IPS-18c (cell line): Measurements from ENCODE around the gene ZNF665.
"Not testable (repeated sequence)": the region's sequence is repeated elsewhere in the genome, so short reads cannot be mapped to it uniquely, and the experiment has no call there.

ENCODE experiments used
- H3K4me3 ChIP-seq: 2 replicates; pipeline ENCODE4 v1.7.0; 2013; ENCODE audit warnings: low read depth, mild to moderate bottlenecking, low read length, moderate library complexity; ENCODE audit not compliant: insufficient read depth
- H3K9me3 ChIP-seq: one replicate; pipeline ENCODE4 v1.6.1; 2013; ENCODE audit warnings: mild to moderate bottlenecking, low read length, moderate library complexity; ENCODE audit not compliant: control insufficient read depth, insufficient read depth

ZNF665 gene

DNA sequence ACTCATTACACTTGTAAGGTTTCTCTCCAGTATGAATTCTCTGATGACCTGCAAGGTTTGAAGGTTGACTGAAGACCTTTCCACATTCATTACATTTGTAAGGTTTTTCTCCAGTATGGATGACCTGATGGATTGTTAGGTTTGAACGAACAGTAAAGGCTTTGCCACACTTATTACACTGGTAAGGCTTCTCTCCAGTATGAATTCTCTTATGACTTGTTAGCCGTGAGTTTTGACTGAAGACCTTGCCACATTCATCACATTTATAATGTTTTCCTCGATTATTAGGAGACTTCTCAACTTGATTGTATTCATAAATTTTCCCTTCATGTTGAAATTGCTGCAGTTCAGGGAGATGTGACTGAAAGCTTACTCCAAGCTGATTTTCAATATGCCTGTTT lies 27.5 kb downstream of the ZNF665 start:
- Histone ChIP-seq H3K4me3 (no peak overlapping the region; the same call in 1 of the 2 replicates), H3K9me3 (peaks cover 12% of the 10 kb centered on the region)

DNA sequence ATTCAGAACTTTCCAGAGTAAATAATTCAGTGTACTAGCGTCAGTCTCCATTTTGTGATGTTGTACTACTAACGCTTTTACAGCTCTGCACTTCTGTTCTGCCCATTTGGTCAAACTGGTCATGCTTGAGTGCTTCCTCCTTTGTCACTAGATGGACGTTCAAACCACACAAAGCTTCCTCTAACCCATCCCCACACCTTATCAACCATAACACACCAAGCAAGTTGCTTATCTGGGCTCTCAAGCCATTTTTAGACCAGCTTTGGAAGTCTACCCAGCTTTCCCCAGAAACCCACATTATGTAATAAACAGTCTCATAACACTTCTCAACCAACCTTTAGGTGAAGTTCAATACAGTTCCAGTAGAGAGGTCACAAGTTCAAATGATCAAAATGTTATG lies 32.0 kb downstream of the ZNF665 start:
- H3K9me3 ChIP-seq, result peaks cover 13% of the 10 kb centered on the region
- H3K4me3 ChIP-seq, result no peak overlapping the region

GRCh38 chr19:53160350-53160749 lies 32.8 kb downstream of the ZNF665 start:
- Histone ChIP-seq H3K4me3 (no peak overlapping the region), H3K9me3 (peaks cover 6% of the 10 kb centered on the region)

GRCh38 chr19:53158119-53158656 lies 35.0 kb downstream of the ZNF665 start:
- Histone ChIP-seq H3K9me3 (peaks cover 4% of the 10 kb centered on the region), H3K4me3 (peak overlapping the region; percentile 68)

GRCh38 chr19:53157626-53158025 lies 35.5 kb downstream of the ZNF665 start:
- H3K9me3 ChIP-seq, result peaks cover 4% of the 10 kb centered on the region
- H3K4me3 ChIP-seq, result peak overlapping the region; percentile 68

GRCh38 chr19:53156850-53157249 lies 36.3 kb downstream of the ZNF665 start:
- no peak overlapping the region for H3K4me3 ChIP-seq
- H3K9me3 ChIP-seq, result peaks cover 4% of the 10 kb centered on the region

DNA sequence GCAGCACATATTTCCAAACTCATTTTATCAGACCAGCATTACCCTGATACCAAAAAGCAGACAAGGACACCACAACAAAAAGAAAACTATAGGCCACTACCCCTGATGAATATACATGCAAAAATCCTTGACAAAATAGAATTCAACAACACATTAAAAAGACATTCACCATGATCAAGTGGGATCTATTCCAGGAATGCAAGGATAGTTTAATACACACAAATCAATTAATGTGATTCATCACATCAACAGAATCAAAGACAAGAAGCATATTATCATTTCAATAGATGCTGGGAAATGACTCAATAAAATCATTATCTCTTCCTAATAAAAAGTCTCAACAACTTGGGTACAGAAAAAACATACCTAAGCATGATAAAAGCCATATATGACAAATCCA lies 45.5 kb downstream of the ZNF665 start:
- peaks cover 9% of the 10 kb centered on the region for H3K9me3 ChIP-seq
- H3K4me3 ChIP-seq, result no peak overlapping the region

GRCh38 chr19:53140351-53140750 lies 52.8 kb downstream of the ZNF665 start:
- H3K9me3 ChIP-seq, result peaks cover 10% of the 10 kb centered on the region
- no peak overlapping the region for H3K4me3 ChIP-seq

DNA sequence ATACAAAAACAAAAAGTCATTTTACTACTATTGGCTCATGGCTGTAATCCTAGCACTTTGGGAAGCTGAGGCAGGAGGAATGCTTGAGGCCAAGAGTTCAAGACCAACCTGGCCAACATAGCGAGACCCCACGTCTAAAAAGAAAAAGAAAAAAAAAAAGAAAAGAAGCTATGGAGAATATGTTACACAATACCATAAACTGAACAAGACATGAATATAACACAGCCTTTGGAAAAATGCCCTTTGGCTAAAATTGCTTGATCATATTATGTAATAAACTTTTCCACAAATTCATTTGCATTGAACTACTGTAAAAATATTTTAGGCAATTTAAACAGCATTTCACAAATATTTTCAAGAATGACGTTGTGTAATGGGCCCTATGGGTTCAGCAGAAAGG lies 56.7 kb downstream of the ZNF665 start:
- Histone ChIP-seq H3K9me3 (peaks cover 5% of the 10 kb centered on the region), H3K4me3 (no peak overlapping the region)

DNA sequence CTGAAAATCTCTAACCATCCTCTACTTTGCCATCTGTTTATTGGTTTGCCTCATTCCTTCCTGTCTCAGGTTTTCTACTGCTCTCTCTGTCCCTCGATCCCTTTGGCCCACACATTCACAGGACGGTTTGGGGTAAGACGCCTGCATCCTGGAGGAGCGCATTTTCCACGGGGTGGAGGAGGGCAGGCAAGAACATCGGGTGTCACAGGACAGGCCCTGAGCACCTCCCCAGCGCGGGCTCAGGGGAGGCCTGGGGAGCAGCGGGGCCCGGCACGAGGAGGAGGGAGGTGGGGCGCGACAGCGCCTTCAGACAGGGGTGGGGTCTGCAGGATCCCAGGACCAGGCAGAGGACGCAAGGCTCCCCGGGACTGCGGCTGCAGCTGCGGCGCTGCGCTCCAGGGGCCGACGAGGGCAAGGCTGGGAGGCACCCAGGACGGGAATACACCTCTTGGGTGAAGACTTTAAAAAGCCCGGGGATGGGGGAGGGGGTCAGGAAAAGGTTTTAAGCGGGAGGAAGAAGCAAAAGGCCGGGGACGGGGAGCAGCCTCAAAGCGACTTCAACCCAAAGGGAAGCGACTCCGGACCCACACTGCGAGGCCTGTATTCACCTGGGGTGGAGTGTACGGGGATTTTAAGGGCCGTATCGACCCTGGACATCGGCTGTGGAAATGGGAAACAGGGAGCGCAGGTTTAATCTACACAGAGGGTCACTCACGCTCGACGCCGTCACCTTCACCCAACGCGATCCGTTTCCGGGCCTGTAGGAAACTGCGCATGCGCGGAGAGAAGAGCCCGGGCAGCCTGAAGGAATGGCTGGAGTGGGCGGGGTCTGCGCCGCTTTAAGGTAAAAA lies 60.8 kb downstream of the ZNF665 start, which contains the start of gene ZNF415:
Gene ZNF415, minus strand, starts transcription at position 770 of the 851 bp plus-strand sequence. CDS start 10,234 bp downstream, outside the sequence.
- Histone ChIP-seq H3K4me3 (peak within 1 kb of the TSS; percentile 83), H3K9me3 (no peaks in the 10 kb centered on the region)

DNA sequence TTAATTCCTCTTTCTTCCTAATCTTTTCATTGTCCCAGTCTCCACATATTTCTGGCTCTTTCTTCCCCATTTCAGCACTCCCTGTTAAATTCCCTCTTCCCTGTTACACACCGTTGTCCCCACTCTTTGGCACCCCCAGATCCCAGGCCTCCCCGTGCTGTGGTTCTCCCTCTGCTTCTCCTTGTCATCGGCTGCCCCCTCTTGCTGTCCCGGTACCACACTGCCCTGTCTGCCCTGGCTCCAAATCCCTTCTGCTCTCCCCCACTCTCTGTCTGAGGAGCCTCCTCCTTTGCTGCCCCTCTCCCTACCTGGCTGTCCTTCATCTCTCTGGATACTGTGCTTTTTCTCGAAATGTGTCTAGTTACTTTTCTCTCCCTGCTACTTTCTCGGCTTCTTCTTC lies 61.4 kb downstream of the ZNF665 start:
- no peaks in the 10 kb centered on the region for H3K9me3 ChIP-seq
- H3K4me3 ChIP-seq, result peak overlapping the region; percentile 83; the same call in 1 of the 2 replicates

- no peaks in the 10 kb centered on the region for H3K9me3 ChIP-seq
- H3K4me3 ChIP-seq, result no peak overlapping the region
Observed at GRCh38 chr19:53131085-53131590, 62.0 kb downstream of the ZNF665 start.

- Histone ChIP-seq H3K4me3 (no peak overlapping the region), H3K9me3 (no peaks in the 10 kb centered on the region)
Observed at GRCh38 chr19:53130506-53130905, 62.7 kb downstream of the ZNF665 start.

DNA sequence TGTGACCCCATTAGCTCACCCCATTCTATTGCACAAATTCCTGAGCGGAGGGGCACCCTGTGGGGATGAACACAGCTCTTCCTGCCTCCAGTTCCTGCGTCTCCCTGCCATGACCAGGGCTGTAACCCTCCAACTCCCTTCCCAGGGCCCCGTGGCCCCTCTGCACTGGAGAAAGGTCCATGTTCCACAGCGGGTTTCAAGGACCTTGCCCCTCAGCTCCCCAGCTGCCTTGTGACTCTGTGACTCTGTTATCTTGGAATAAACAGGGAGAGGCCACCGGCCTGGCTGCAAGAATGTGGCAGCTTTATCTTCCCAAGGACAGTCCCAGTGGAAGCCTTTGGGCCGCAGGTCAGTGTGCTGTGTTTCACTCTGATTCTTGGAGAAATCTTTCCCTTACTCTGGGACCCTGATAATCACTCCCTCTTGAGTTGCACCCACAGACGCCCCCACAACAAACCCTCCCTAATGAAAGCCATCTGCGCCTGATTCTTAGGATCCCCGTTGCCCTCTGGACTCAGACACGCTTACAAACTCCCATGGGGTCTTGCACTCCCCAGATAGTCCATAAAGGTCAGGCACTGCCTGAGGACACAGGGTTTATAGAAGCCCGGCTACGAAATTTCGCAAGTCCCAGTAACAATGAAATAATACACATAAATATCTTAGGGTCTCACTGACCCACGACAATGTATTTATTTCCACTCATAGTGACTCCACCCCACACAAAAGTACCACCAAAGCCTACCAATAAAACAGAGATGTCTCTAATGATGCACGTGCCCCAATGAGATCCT lies 66.2 kb downstream of the ZNF665 start:
- not testable (repeated sequence) for H3K4me3 ChIP-seq, H3K9me3 ChIP-seq

DNA sequence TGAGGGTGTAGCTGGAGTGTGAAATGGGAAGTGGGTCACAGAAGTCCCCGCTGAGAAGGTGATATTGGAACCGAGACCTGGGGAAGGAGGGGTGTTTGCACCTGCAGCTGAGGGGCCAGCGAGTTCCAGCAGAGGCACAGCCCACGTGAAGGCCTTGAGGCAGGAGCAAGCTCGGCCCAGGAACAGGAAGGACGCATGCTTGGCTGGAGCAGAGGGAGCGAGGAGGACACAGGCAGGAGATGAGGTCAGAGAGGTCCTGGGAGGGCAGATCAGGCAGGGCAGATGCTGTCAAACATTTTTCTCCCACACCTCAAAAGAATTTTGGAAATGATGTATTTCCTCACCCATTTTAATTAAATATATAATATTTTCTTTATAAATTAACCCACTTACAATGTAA lies 69.8 kb downstream of the ZNF665 start:
- H3K4me3 ChIP-seq, result no peak overlapping the region

More for the DNA sequence above, 69.8 kb downstream of the ZNF665 start:
- H3K9me3 ChIP-seq, result no peaks in the 10 kb centered on the region
